ENCODE results near the gene NTN4.

- TF ChIP-seq EZH2 (IDR thresholded peaks at IDR 0.05; ENCODE audit: low read length) (no peak), CTCF (optimal IDR thresholded peaks at IDR 0.05 in 1 of 3, IDR thresholded peaks at IDR 0.05 in 1 of 3, conservative IDR thresholded peaks at IDR 0.05 in 1 of 3; ENCODE audit: extremely low read depth in 1 of 3, insufficient read depth in 2 of 3, low read length in 3 of 3) (no peak)
Observed at GRCh38 chr12:95633732-95634465, 156.7 kb downstream of the NTN4 start.
